Activated T-helper 1 cell treated with Interleukin-2 at 50 U/mL for 16 hours (primary cell): ENCODE data around the gene MTO1.
"Not testable (repeated sequence)": the region's sequence is repeated elsewhere in the genome, so short reads cannot be mapped to it uniquely, and the experiment has no call there.

ENCODE experiments used
- DNase-seq: peaks from one replicate; pipeline ENCODE4 v3.0.0-alpha.2; 2020; ENCODE audit warnings: low read depth

MTO1 gene

DNA sequence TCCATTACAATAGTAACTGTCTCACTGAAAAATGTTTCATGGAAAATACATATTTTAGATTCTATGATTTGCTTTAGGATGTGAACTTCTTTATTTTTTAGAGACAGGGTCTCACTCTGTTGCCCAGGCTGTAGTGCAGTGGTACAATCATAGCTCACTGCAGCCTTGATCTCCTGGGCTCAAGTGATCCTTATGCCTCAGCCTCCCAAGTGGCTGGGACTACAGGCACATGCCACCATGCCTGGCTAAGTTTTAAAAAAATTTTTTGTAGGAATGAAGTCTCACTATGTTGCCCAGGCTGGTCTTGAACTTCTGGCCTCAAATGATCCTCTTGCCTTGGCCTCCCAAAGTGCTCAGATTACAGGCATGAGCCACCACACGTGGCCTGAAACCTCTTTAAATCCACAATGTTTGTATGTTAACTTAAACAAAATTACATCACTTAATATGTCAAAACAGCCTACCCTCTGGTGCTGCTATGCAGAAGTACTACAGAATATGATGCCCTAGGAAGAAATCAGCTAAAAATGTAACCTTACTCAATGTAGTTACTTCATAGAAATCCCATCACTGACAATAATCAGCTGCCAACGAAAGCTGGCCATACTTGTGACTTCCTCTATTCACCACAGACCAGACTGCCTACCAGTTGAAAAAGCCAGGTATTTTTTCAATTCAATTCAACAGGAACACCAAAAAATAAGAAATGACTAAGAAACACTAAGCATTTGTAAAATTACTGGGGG lies 41.7 kb downstream of the MTO1 start:
- DNase-seq, result no peak

DNA sequence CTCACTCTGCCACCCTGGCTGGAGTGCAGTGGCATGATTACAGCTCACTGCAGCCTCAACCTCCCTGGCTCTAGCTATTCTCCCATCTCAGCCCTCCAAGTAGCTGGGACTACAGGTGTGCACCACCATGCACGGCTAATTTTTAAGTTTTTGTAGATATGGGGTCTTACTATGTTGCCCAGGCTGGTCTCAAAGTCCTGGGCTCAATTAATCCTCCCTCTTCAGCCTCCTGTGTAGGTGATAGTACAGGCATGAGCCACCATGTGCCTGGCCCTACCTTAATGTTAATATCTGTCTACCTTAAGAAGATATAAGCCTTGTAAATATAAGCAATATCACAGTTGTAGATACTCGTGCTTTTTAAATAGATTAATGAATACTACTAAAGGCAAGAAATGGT lies 42.6 kb downstream of the MTO1 start:
- DNase-seq, result no peak

DNA sequence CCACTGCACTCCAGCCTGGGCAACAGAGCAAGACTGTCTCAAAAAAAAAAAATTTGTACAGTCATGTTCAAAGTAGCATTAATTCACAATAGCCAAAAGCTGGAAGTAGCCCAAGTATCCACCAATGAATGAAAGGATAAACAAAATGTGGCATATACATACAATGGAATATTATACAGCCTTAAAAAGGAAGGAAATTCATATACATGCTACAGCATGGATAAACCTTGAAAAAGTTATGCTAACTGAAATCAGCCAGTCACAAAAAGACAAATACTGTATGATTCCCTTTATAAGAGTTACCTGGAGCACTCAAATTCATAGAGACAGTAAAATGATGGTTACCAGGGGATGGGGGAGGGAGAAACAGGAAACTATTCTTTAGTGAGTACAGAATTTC lies 43.6 kb downstream of the MTO1 start:
- DNase-seq, result no peak

DNA sequence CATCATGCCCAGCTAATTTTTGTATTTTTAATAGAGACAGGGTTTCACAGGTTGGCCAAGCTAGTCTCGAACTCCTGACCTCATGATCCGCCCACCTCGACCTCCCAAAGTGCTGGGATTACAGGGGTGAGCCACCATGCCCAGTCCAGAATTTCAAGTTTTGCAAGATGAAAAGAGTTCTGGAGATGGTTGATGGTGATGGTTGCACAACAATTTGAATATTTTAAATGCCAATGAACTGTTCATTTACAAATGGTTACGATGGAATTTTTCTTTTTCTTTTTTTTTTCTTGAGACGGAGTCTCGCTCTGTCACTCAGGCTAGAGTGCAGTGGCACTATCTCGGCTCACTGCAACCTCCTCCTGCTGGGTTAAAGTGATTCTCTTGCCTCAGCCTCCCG lies 44.2 kb downstream of the MTO1 start:
- DNase-seq, result not testable (repeated sequence)

DNA sequence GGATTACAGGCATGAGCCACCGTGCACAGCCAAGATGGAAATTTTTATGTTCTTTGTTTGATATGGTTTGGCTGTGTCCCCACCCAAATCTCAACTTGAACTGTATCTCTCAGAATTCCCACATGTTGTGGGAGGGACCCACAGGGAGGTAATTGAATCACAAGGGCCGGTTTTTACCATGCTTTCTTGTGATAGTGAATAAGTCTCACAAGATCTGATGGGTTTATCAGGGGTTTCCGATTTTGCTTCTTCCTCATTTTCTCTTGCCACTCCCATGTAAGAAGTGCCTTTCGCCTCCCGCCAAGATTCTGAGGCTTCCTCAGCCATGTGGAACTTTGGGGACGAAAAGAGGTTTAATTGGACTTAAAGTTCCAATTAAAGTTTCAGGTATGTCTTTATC lies 44.7 kb downstream of the MTO1 start:
- no peak for DNase-seq

DNA sequence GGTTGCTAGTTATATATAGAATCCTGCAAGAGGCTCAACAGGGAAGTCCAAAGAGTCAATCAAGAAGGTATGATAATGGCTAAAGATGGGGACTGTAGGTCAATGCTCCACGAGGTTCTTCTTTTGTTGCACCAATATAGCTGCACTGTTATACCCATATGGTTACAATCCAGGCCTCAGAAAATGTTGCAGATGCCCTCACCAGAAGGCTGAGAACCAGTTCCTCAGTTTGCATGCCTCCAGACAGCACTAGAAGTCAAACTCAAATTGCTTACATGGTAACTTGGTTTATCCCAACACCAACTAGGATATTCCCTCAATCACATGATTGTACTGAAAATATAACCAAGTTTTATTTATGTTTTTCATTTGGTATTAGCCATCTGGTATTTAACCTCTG lies 47.2 kb downstream of the MTO1 start:
- DNase-seq, result no peak

DNA sequence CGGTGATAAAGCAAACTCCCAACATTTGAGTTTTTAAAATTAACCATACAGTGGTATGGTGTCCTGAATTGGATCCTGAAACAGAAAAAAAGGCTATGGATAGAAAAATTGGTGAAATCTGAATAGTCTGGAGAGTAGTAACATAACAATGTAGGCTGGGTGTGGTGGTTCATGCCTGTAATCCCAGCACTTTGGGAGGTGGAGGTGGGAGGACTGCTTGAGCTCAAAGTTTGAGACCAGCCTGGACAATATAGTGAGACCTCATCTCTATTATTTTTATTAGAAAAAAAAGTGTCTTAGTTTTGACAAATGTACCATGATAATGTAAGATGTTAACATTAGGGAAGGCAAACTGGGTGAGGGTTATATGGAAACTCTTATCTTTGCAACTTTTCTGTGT lies 48.3 kb downstream of the MTO1 start:
- DNase-seq, result no peak

DNA sequence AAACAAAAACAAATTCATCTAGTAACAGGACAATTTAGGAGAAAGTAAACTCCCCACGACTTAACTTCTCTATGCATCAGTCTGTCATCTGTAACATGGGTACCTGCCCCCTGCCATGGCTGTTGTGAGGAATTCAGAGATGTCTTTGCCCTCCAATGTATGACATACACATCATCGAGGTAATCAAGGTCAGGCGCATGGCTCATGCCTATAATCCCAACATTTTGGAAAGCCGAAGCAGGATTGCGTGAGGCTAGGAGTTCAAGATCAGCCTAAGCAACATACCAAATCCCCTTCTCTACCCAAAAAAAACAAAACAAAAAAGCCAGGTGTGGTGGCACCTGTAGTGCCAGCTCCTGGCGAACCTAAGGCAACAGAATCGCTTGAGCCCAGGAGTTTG lies 50.3 kb downstream of the MTO1 start:
- no peak for DNase-seq

DNA sequence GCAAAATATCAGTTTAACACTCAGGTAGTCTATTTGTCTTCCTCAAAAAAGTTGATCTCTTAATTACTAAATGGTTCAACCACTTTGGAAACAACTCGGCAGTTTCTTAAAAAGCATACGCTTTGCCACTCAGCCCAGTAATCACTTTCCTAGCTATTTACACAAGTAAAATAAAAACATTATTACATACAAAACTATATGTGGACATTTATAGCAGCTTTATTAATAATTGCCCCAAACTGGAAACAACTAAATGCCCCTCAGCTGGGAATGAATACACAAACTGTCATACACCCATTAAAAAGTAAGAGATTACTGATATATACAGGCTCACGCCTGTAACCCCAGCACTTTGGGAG lies 51.9 kb downstream of the MTO1 start:
- DNase-seq, result no peak

DNA sequence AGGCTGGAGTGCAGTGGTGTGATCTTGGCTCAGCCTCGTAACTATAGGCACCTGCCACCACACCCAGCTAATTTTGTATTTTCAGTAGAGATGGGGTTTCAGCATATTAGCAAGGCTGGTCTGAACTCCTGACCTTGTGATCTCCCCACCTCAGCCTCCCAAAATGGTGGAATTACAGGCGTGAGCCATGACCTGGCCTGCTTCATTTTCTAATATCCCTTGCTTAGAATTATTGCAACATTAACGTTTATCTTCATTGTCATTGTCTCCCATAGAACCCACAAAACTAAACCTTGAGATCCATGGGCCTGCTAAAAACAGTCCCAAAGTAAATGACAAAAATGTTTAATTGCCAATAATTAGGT lies 53.2 kb downstream of the MTO1 start:
- no peak for DNase-seq

DNA sequence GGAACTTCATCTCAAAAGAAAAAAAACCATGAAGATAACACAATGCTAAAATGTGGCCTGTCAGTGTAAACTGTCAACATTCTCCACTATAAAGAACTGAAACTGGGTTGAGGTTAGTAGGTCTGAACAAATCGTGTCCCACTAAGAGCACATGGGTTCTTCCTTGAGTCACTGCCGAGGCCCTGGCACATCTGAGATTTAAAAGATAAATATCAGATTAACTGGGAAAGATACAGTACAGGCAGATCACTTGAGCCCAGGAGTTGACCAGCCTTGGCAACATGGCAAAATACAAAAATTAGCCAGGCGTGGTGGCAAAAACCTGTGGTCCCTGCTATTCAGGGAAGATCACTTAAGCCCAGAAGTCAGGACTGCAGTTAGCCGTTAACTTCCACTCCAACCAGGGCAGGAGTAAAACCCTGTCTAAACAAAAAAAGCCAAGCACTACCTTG lies 53.7 kb downstream of the MTO1 start:
- no peak for DNase-seq

DNA sequence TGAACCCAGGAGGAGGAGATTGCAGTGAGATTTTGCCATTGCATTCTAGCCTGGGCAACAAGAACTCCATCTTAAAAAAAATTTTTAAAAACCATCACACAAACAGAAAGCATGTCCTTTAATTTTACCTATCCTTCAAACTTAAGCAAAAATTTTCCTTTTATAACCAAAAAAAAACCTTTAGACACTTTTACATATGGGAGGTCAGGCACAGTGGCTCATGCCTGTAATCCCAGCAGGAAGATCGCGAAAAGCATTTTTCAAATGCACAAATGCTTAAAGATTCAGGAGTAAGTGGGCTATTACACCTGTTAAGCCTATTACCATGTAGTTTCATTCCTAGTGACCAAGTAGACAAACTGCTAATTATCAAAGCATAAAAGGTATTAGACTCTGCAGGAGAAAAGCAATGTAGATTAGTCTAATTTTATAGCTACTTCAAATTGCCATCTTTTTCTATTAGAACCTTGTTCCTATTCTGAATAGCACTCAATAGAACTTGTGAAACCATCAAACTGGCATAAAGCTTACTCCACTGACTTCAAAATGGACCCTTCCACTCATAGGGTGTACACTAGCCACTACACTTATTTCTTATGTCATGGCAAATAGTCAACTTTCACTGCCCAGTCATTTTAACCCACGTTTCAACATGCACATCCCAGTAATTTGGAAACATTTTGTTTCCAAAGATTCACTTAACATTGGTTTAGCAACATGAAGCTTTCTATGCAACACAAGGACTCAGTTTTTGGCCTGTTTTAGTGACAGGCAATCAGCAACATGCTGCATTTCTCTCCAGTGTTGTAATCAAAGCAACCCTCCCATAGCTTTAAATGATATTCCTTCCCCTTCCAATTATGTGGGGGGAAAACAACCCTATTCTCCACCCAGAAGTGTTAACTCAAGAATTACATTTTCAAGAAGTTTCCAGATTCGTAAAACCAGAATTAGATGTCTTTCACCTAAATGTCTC lies 55.3 kb downstream of the MTO1 start:
- DNase-seq, result no peak

DNA sequence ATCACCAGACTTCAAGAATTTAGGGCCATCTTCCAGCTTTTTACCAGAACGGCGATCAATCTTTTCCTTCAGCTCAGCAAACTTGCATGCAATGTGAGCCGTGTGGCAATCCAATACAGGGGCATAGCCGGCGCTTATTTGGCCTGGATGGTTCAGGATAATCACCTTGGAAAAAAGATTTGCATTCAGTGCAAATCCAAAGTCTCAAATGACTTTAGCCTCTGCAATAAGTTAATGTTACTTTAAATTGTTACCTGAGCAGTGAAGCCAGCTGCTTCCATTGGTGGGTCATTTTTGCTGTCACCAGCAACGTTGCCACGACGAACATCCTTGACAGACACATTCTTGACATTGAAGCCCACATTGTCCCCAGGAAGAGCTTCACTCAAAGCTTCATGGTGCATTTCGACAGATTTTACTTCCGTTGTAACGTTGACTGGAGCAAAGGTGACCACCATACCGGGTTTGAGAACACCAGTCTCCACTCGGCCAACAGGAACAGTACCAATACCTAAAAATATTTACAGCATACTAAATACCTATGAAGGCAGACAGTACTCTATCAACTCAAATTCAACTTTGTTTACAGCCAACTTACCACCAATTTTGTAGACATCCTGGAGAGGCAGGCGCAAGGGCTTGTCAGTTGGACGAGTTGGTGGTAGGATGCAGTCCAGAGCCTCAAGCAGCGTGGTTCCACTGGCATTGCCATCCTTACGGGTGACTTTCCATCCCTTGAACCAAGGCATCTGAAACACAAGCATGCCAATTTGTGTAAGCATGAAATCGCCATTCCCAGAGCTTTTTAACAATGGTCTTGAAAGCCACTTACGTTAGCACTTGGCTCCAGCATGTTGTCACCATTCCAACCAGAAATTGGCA lies 56.8 kb downstream of the MTO1 start:
- not testable (repeated sequence) for DNase-seq

DNA sequence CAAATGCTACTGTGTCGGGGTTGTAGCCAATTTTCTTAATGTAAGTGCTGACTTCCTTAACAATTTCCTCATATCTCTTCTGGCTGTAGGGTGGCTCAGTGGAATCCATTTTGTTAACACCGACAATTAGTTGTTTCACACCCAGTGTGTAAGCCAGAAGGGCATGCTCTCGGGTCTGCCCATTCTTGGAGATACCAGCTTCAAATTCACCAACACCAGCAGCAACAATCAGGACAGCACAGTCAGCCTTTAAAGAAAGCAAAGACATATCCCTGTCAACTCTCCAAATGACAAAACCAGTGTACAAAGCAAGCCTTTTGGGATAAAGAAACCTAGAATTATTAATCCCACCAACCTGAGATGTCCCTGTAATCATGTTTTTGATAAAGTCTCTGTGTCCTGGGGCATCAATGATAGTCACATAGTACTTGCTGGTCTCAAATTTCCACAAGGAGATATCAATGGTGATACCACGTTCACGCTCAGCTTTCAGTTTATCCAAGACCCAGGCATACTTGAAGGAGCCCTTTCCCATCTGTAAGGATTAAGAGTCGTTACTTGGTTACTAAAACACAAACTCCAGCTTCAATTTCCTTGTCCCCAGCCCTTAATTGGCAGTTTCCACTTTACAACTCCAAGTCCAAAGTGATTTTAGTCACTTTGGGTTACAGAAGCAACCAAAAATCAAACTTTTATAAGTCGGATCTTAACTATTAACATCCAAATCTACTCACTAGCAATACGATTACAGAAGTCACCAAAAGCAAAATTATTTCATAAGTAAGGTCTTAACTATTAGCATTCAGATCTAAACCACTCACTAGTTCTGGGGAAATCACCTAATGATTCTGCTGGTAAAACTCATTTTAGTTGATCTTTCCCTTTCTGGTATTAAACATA lies 57.7 kb downstream of the MTO1 start:
- not testable (repeated sequence) for DNase-seq

DNA sequence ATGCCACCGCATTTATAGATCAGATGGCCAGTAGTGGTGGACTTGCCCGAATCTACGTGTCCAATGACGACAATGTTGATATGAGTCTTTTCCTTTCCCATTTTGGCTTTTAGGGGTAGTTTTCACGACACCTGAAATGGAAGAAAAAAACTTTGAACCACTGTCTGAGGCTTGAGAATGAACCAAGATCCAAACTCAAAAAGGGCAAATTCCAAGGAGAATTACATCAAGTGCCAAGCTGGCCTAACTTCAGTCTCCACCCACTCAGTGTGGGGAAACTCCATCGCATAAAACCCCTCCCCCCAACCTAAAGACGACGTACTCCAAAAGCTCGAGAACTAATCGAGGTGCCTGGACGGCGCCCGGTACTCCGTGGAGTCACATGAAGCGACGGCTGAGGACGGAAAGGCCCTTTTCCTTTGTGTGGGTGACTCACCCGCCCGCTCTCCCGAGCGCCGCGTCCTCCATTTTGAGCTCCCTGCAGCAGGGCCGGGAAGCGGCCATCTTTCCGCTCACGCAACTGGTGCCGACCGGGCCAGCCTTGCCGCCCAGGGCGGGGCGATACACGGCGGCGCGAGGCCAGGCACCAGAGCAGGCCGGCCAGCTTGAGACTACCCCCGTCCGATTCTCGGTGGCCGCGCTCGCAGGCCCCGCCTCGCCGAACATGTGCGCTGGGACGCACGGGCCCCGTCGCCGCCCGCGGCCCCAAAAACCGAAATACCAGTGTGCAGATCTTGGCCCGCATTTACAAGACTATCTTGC lies 58.6 kb downstream of the MTO1 start:
- peak; percentile 62 for DNase-seq

DNA sequence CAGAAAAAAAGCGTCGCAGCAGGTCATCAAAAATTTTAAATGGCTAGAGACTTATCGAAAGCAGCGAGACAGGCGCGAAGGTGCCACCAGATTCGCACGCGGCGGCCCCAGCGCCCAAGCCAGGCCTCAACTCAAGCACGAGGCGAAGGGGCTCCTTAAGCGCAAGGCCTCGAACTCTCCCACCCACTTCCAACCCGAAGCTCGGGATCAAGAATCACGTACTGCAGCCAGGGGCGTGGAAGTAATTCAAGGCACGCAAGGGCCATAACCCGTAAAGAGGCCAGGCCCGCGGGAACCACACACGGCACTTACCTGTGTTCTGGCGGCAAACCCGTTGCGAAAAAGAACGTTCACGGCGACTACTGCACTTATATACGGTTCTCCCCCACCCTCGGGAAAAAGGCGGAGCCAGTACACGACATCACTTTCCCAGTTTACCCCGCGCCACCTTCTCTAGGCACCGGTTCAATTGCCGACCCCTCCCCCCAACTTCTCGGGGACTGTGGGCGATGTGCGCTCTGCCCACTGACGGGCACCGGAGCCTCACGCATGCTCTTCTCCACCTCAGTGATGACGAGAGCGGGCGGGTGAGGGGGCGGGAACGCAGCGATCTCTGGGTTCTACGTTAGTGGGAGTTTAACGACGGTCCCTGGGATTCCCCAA lies 59.3 kb downstream of the MTO1 start, which contains the start of gene EEF1A1:
EEF1A1 (minus strand) TSS at position 345 of the 663 bp plus-strand sequence. CDS start 1,006 bp downstream, outside the sequence.
- peak; percentile 98 for DNase-seq

DNA sequence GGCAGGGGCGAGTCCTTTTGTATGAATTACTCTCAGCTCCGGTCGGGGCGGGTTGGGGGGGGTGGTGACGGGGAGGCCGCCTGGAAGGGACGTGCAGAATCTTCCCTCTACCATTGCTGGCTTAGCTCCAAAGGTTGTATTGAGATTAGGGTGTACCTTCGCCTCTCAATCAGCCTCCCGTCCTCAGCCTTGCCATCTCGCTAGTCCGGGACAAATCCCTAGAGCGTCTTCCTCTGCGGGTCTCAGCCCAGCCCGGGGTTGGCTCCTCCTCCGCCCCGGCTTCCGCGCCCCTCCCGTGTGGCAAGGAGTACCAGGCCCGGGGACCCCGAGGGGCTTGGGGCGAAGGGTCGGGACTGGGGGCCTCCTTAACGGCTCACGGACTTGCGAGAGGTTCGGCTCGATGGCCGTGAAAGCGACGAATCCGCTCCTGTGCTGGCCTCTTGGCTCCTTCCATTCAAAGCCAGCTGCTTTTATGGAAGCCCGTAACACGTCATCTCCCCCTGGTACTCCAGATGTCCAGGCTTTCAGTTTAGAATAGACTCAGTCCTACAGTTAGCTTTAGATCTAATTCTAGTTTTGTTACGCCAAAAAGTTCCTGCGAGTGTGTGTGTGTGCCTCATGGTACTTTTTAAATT lies 59.9 kb downstream of the MTO1 start:
- peak; percentile 58 for DNase-seq

DNA sequence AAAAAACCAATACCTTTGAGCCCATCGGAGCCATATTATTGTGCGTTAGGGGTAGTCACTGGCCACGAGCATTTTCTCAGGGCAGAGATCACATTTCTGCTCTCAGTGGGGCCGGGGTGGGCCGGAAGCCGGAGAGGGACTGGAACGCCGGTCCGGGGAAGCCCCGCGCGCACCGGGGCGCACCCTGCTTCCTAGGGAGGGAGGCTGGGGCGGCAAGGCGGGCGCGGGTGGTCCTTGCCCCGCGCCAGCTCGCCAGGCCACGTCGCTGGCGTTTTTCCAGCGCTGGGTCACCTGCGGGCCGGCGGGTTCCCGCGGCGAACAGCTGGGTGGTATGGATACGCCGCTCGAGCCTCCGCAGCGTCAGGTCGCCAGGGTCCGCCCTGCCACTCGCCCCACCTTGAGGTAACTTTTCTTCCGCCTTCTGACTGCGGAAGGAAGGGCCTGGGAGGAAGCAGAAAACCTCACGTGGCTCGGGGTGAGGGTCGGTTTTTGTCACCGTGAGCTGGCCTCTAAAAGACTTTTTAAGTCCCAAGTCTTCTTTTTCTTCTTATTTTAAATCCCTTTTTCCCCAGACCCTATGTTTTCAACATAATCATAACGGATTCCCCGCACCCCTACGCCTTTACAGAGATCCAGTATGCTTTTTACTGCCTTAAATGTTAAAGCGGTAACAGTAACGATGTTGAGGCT lies 62.0 kb downstream of the MTO1 start:
- DNase-seq, result peak; percentile 68
